Activated naive CD4-positive, alpha-beta T cell treated with anti-CD3 and anti-CD28 coated beads, Interleukin-2, amount 10 ng/mL, durations not matched to agents 7 days and 5 days (primary cell): ENCODE measurements around the gene HELZ.

Experiments used
- CTCF ChIA-PET: fragments of 350-600 bp; sonication (Branson Sonifier 250); formaldehyde crosslinking; loops from one replicate; lab custom pipeline; 2021; ENCODE audit warnings: antibody characterized with exemption; lab: Charles Lee
- DNase-seq: peaks from one replicate; pipeline ENCODE4 v3.0.0-alpha.2; 2020
- H3K27ac Mint-ChIP-seq: one replicate; pipeline ENCODE4 v1.8.0; 2021; ENCODE audit warnings: mild to moderate bottlenecking, moderate library complexity, mixed read lengths
- H3K27me3 Mint-ChIP-seq: one replicate; pipeline ENCODE4 v1.8.0; 2021; ENCODE audit warnings: mild to moderate bottlenecking, mixed read lengths
- H3K36me3 Mint-ChIP-seq: one replicate; pipeline ENCODE4 v1.8.0; 2021; ENCODE audit warnings: mixed read lengths
- H3K4me1 Mint-ChIP-seq: one replicate; pipeline ENCODE4 v1.8.0; 2021; ENCODE audit warnings: mixed read lengths
- H3K4me3 Mint-ChIP-seq: one replicate; pipeline ENCODE4 v1.8.0; 2021; ENCODE audit warnings: mild to moderate bottlenecking, moderate library complexity, mixed read lengths
- H3K9me3 Mint-ChIP-seq: one replicate; pipeline ENCODE4 v1.8.0; 2021; ENCODE audit warnings: mixed read lengths

The HELZ gene

GRCh38 chr17:67232441-67232840 lies 12.6 kb downstream of the HELZ start:
- peaks cover 3% of the 10 kb centered on the region for H3K4me1 Mint-ChIP-seq

GRCh38 chr17:67229109-67229955 lies 15.7 kb downstream of the HELZ start:
- H3K4me1 Mint-ChIP-seq, result peaks cover 7% of the 10 kb centered on the region
- no peaks in the 10 kb centered on the region for H3K9me3 Mint-ChIP-seq

More at GRCh38 chr17:67232441-67232840, 12.6 kb downstream of the HELZ start:
- Mint-ChIP-seq H3K9me3 (no peaks in the 10 kb centered on the region), H3K36me3 (peaks cover 53% of the 10 kb centered on the region), H3K27me3 (no peaks in the 10 kb centered on the region), H3K27ac (no peak overlapping the region), H3K4me3 (no peak overlapping the region)
- CTCF ChIA-PET, result interaction anchor here (1.0 kb wide), 1 partner anchor 13 kb away, joined by 4 read pairs; no protein-coding TSS in a partner anchor
- DNase-seq, result no peak

GRCh38 chr17:67227488-67227887 lies 17.5 kb downstream of the HELZ start:
- DNase-seq, result no peak
- H3K4me1 Mint-ChIP-seq, result peaks cover 14% of the 10 kb centered on the region
- H3K9me3 Mint-ChIP-seq, result no peaks in the 10 kb centered on the region
- CTCF ChIA-PET, result no interaction called here
- H3K27me3 Mint-ChIP-seq, result no peaks in the 10 kb centered on the region
- H3K4me3 Mint-ChIP-seq, result no peak overlapping the region
- peaks cover 48% of the 10 kb centered on the region for H3K36me3 Mint-ChIP-seq
- H3K27ac Mint-ChIP-seq, result no peak overlapping the region

More at GRCh38 chr17:67229109-67229955, 15.7 kb downstream of the HELZ start:
- DNase-seq, result no peak
- no peak overlapping the region for H3K4me3 Mint-ChIP-seq
- H3K27ac Mint-ChIP-seq, result no peak overlapping the region
- H3K36me3 Mint-ChIP-seq, result peaks cover 46% of the 10 kb centered on the region
- H3K27me3 Mint-ChIP-seq, result no peaks in the 10 kb centered on the region
- CTCF ChIA-PET, result no interaction called here

GRCh38 chr17:67225316-67225715 lies 19.7 kb downstream of the HELZ start:
- Mint-ChIP-seq H3K4me3 (no peak overlapping the region), H3K27me3 (no peaks in the 10 kb centered on the region), H3K36me3 (peaks cover 44% of the 10 kb centered on the region), H3K9me3 (no peaks in the 10 kb centered on the region), H3K4me1 (peaks cover 16% of the 10 kb centered on the region), H3K27ac (no peak overlapping the region)
- CTCF ChIA-PET, result no interaction called here
- no peak for DNase-seq

GRCh38 chr17:67224736-67225135 lies 20.3 kb downstream of the HELZ start:
- Mint-ChIP-seq H3K9me3 (no peaks in the 10 kb centered on the region), H3K27ac (no peak overlapping the region), H3K36me3 (peaks cover 44% of the 10 kb centered on the region), H3K27me3 (no peaks in the 10 kb centered on the region), H3K4me3 (no peak overlapping the region), H3K4me1 (peaks cover 16% of the 10 kb centered on the region)
- no peak for DNase-seq
- CTCF ChIA-PET, result interaction anchor here (6.7 kb wide), 1 partner anchor 66 kb away, joined by 85 read pairs; no protein-coding TSS in a partner anchor

GRCh38 chr17:67223924-67224323 lies 21.1 kb downstream of the HELZ start:
- H3K9me3 Mint-ChIP-seq, result no peaks in the 10 kb centered on the region
- H3K27me3 Mint-ChIP-seq, result no peaks in the 10 kb centered on the region
- H3K4me1 Mint-ChIP-seq, result peaks cover 16% of the 10 kb centered on the region
- no peak overlapping the region for H3K4me3 Mint-ChIP-seq
- peak; percentile 26 for DNase-seq
- CTCF ChIA-PET, result interaction anchor here (6.7 kb wide), 1 partner anchor 67 kb away, joined by 85 read pairs; no protein-coding TSS in a partner anchor
- H3K36me3 Mint-ChIP-seq, result peaks cover 36% of the 10 kb centered on the region
- no peak overlapping the region for H3K27ac Mint-ChIP-seq

GRCh38 chr17:67221062-67221998 lies 23.7 kb downstream of the HELZ start:
- H3K4me1 Mint-ChIP-seq, result peaks cover 13% of the 10 kb centered on the region
- peaks cover 30% of the 10 kb centered on the region for H3K36me3 Mint-ChIP-seq
- H3K9me3 Mint-ChIP-seq, result no peaks in the 10 kb centered on the region
- CTCF ChIA-PET, result interaction anchor here (0.6 to 6.7 kb wide), 19 partner anchors 9 to 556 kb away, joined by 3 to 85 read pairs (median 3); no protein-coding TSS in a partner anchor
- no peak overlapping the region for H3K27ac Mint-ChIP-seq
- no peaks in the 10 kb centered on the region for H3K27me3 Mint-ChIP-seq
- H3K4me3 Mint-ChIP-seq, result no peak overlapping the region
- peak; percentile 61 for DNase-seq

- Mint-ChIP-seq H3K4me1 (peaks cover 2% of the 10 kb centered on the region), H3K4me3 (no peak overlapping the region), H3K9me3 (no peaks in the 10 kb centered on the region), H3K27ac (no peak overlapping the region), H3K36me3 (peaks cover 19% of the 10 kb centered on the region), H3K27me3 (no peaks in the 10 kb centered on the region)
- DNase-seq, result no peak
- CTCF ChIA-PET, result interaction anchor here (6.7 kb wide), 1 partner anchor 73 kb away, joined by 85 read pairs; no protein-coding TSS in a partner anchor
Observed at GRCh38 chr17:67218385-67218950, 26.5 kb downstream of the HELZ start.

- DNase-seq, result no peak
- no peak overlapping the region for H3K27ac Mint-ChIP-seq
- peaks cover 20% of the 10 kb centered on the region for H3K36me3 Mint-ChIP-seq
- CTCF ChIA-PET, result no interaction called here
- peaks cover 2% of the 10 kb centered on the region for H3K4me1 Mint-ChIP-seq
- no peaks in the 10 kb centered on the region for H3K9me3 Mint-ChIP-seq
- no peak overlapping the region for H3K4me3 Mint-ChIP-seq
- no peaks in the 10 kb centered on the region for H3K27me3 Mint-ChIP-seq
Observed at GRCh38 chr17:67217446-67217845, 27.6 kb downstream of the HELZ start.

- no peaks in the 10 kb centered on the region for H3K9me3 Mint-ChIP-seq
- H3K27ac Mint-ChIP-seq, result no peak overlapping the region
- DNase-seq, result no peak
- H3K27me3 Mint-ChIP-seq, result no peaks in the 10 kb centered on the region
- peaks cover 21% of the 10 kb centered on the region for H3K36me3 Mint-ChIP-seq
- peaks cover 2% of the 10 kb centered on the region for H3K4me1 Mint-ChIP-seq
- H3K4me3 Mint-ChIP-seq, result no peak overlapping the region
- CTCF ChIA-PET, result interaction anchor here (0.8 kb wide), 1 partner anchor 23 kb away, joined by 3 read pairs; no protein-coding TSS in a partner anchor
Observed at GRCh38 chr17:67216578-67217320, 28.2 kb downstream of the HELZ start.

GRCh38 chr17:67215991-67216421 lies 29.0 kb downstream of the HELZ start:
- Mint-ChIP-seq H3K36me3 (peaks cover 22% of the 10 kb centered on the region), H3K4me3 (no peak overlapping the region), H3K27me3 (no peaks in the 10 kb centered on the region), H3K4me1 (no peaks in the 10 kb centered on the region), H3K9me3 (no peaks in the 10 kb centered on the region), H3K27ac (no peak overlapping the region)
- CTCF ChIA-PET, result no interaction called here
- DNase-seq, result no peak

- no peak overlapping the region for H3K4me3 Mint-ChIP-seq
- CTCF ChIA-PET, result interaction anchor here (1.1 kb wide), 1 partner anchor 8 kb away, joined by 4 read pairs; no protein-coding TSS in a partner anchor
- peaks cover 10% of the 10 kb centered on the region for H3K4me1 Mint-ChIP-seq
- H3K36me3 Mint-ChIP-seq, result peaks cover 19% of the 10 kb centered on the region
- no peak overlapping the region for H3K27ac Mint-ChIP-seq
- no peaks in the 10 kb centered on the region for H3K27me3 Mint-ChIP-seq
- H3K9me3 Mint-ChIP-seq, result no peaks in the 10 kb centered on the region
- DNase-seq, result no peak
Observed at GRCh38 chr17:67212714-67213417, 32.1 kb downstream of the HELZ start.
